Fibroblast of skin of abdomen (primary cell): Measurements from ENCODE around the gene GARNL3.
A peak's percentile ranks its signal among the peaks of the same experiment; 100 is the strongest.

Experiments
- DNase-seq: peaks from one replicate; pipeline ENCODE4 v3.0.0-alpha.2; 2013

GARNL3 gene

DNA sequence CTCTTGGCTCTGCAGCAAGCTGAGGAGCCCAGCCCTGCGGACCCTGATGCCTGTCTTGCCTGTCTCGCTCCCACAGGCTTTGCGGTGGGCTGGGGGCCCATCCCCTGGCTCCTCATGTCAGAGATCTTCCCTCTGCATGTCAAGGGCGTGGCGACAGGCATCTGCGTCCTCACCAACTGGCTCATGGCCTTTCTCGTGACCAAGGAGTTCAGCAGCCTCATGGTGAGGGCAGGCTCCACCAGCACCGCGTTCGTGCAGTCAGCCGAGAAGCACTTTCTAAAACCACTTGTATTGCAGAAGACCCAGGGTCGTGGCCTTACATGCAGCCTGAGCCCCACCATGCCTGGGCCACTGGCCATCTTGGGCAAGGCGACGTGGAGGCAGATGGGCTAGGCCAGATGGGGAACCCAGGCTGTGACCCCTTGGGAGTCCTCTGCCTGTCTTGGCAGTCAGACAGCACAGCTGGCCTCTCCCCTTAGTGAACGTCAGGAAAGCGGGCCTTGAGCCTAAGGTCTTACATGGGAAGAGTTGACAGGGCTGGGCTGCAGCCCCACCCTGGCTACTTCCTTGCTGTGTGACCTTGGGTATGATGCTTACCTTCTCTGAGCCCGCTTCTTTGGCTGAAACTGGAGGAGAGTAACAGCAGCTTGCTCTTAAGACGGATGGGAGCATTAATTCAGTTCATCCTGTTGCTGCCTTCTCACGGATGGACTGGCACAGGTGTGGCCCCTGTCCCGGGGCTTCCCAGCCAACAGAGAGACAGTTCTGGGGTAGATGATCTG, 141.0 kb downstream of the GARNL3 start:
- no peak for DNase-seq

DNA sequence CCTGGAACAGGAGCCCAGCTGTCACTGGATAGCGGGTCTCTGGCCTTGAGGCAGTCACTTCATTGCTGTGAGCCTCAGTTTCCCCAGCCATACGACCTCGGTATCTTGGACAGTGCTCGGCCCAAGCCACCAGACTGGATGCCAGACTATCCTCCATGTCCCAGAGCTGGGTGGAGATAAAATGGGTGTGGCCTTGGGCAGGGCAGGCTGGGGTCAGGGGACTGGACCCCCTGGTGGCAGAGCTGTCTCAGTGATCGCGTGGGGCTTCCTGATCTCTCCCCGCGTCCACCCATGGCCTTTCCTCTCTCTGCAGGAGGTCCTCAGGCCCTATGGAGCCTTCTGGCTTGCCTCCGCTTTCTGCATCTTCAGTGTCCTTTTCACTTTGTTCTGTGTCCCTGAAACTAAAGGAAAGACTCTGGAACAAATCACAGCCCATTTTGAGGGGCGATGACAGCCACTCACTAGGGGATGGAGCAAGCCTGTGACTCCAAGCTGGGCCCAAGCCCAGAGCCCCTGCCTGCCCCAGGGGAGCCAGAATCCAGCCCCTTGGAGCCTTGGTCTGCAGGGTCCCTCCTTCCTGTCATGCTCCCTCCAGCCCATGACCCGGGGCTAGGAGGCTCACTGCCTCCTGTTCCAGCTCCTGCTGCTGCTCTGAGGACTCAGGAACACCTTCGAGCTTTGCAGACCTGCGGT, 142.4 kb downstream of the GARNL3 start:
- DNase-seq, result no peak

DNA sequence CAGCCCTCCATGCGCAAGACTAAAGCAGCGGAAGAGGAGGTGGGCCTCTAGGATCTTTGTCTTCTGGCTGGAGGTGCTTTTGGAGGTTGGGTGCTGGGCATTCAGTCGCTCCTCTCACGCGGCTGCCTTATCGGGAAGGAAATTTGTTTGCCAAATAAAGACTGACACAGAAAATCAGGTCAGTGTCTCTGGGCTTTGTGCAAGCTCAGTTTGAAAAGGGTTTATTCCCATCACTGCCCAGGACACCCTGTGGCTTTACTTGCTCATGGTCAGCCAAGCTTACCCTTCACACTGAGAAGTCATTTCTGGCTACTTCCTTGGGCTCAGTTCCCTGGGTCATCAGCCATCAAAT, 142.9 kb downstream of the GARNL3 start:
- DNase-seq, result no peak

DNA sequence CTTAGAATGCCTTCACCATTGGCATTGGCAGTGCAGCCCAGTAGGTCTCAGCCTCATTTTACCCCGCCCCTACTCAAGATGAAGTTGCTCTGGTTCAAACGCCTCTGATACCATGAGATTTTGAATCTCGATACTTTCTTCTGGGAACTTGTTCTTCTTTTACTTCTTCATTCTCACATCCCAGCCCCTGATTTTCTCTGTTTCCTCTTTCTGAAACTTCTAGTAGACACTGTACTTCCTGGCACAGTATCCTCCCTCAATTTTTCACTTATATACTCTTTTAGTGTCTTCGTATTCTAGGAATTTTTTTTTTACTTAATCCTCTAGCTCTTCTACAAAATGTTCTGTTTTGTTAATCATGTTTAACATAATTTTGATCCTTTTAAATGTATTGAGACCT, 146.5 kb downstream of the GARNL3 start:
- no peak for DNase-seq

- no peak for DNase-seq
Measured at GRCh38 chr9:127415141-127415540, 150.6 kb downstream of the GARNL3 start.

DNA sequence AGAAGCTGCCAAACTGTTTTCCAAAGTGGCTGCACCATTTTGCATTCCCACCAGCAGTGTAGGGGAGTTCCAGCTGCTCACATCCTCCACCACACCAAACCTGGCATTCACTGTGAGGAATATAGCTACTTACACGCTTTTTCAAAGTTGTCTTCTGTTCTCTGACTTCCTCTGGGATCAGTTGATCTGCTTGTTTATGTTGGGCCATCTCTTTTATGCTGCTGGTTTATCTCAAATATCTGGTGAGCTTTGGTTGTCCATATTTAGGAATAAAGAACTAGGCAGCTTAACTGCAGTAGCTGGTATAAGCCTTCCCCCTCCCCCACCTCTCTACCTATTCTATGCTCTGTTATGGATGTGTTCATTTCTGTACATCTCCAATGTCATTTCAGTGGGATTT, 151.1 kb downstream of the GARNL3 start:
- no peak for DNase-seq

- peak; percentile 23 for DNase-seq
Measured at GRCh38 chr9:127417131-127418036, 152.8 kb downstream of the GARNL3 start.

GRCh38 chr9:127418037-127418471, 153.5 kb downstream of the GARNL3 start:
- DNase-seq, result no peak

- no peak for DNase-seq
Measured at GRCh38 chr9:127419348-127419747, 154.8 kb downstream of the GARNL3 start.

- no peak for DNase-seq
Measured at GRCh38 chr9:127421057-127421456, 156.5 kb downstream of the GARNL3 start.

- no peak for DNase-seq
Measured at GRCh38 chr9:127422133-127422782, 157.7 kb downstream of the GARNL3 start.

GRCh38 chr9:127422787-127423186, 158.2 kb downstream of the GARNL3 start:
- no peak for DNase-seq

- DNase-seq, result no peak
Measured at GRCh38 chr9:127423476-127423933, 158.9 kb downstream of the GARNL3 start.

- DNase-seq, result peak; percentile 89
Measured at GRCh38 chr9:127423934-127424675, 159.5 kb downstream of the GARNL3 start, which contains the start of gene ZNF79. ZNF79 (plus strand) TSS chr9:127424382; CDS start chr9:127424788, 406 bp downstream.

DNA sequence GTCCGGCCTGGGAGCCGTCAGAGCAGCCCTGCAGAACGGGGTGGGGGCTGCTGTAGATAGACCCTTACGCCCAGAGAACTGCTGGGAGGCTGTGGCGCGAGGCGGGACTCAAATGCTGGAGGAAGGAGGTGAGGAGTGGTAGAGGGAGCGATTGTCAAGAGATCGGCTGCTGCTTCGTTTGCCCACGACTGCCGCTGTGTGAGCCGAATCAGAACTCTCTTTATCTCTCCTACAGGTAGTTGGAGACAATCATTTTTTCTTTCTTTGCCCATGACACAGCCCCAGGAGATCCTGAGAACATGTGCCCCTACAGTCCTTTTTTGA, 160.1 kb downstream of the GARNL3 start:
- no peak for DNase-seq

DNA sequence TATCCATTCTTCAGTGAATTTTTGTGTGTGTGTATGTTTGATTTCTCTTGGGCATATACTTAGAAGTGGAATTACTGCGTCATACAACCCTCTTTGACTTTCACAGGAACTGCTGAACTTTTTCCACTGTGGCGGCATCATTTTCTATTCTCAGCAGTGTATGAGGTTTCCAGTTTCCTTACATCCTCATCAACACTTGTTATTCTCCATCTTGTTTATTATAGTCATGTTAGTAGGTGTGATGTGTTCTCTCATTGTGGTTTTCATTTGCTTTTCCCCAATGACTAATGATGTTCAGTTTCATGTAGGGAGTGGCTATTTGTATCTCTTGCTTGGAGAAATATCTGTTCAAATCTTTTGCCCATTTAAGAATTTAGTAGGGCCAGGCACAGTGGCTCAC, 162.2 kb downstream of the GARNL3 start:
- DNase-seq, result no peak

GRCh38 chr9:127428348-127428747, 163.8 kb downstream of the GARNL3 start:
- no peak for DNase-seq

GRCh38 chr9:127430415-127430814, 165.8 kb downstream of the GARNL3 start:
- DNase-seq, result no peak

- no peak for DNase-seq
Measured at GRCh38 chr9:127437497-127438264, 173.1 kb downstream of the GARNL3 start.

DNA sequence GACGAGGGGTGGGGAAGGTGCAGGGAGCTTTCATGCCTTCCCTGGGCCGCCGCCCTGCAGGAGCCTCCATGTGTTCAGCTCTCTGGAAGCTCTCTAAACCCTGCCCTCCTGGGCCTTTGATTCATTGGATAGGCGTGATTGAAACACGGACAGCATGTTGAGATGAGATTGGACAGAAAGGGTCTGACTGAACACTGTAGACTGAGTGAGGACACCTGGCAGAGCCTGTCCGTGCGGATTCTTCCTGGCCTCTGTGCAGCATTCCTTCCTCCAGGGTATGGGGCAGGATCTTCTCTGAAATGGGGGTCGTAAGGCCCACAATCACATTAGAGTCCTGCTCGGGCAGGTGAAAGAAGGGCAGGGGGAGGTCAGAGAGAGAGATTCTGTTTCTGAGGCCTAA, 173.8 kb downstream of the GARNL3 start:
- no peak for DNase-seq
